ENCODE measurements around the gene TCF7. TPM values are rescaled to one million over a fixed set of nuclear protein-coding genes. Genes with fewer than 3 reads are reported as not detected.

Gene TCF7
- total RNA-seq, 1 experiment from 2014 or later = 36.5 TPM

GRCh38 chr5:134146651-134147518 lies 32.4 kb downstream of the TCF7 start:
- Histone ChIP-seq H3K27me3 (replicated peaks; ENCODE audit: control insufficient read depth, insufficient read depth, low read length) (no peaks in the 10 kb centered on the region), H3K9me3 (no peaks in the 10 kb centered on the region), H3K4me1 (peaks cover 16% of the 10 kb centered on the region), H3K4me3 (ENCODE audit: low read depth, low read length) (no peak overlapping the region), H3K36me3 (ENCODE audit: control insufficient read depth, insufficient read depth, low read length) (peaks cover 10% of the 10 kb centered on the region)
- Mint-ChIP-seq H3K9me3 (ENCODE audit: unreplicated experiment) (no peaks in the 10 kb centered on the region), H3K27me3 (ENCODE audit: insufficient read depth, unreplicated experiment) (no peaks in the 10 kb centered on the region), H3K27ac (ENCODE audit: unreplicated experiment) (no peak overlapping the region), H3K4me3 (ENCODE audit: unreplicated experiment) (no peak overlapping the region), H3K4me1 (ENCODE audit: low read depth, unreplicated experiment) (peaks cover 9% of the 10 kb centered on the region), H3K36me3 (ENCODE audit: insufficient read depth, unreplicated experiment) (peaks cover 70% of the 10 kb centered on the region)
- ChIA-PET CTCF (interaction anchor here (0.5 to 2.9 kb wide), 7 partner anchors 21 to 143 kb away, joined by 3 to 16 read pairs (median 3); no protein-coding TSS in a partner anchor), POLR2A (no interaction called here)
- no peak for DNase-seq
- intact Hi-C loops (cut with micrococcal nuclease; ENCODE audit: unreplicated experiment) = no loop called here
- TSS peak; percentile 57 for BruUV-seq (replicated peaks)
- no peak for TF ChIP-seq CTCF (IDR thresholded peaks at IDR 0.05; ENCODE audit: insufficient read depth in 1 of 2, low read depth in 1 of 2, low read length in 1 of 2, severe bottlenecking in 1 of 2, unreplicated experiment in 1 of 2)

- Mint-ChIP-seq H3K27me3 (ENCODE audit: insufficient read depth, unreplicated experiment) (no peaks in the 10 kb centered on the region), H3K27ac (ENCODE audit: unreplicated experiment) (no peak overlapping the region), H3K4me3 (ENCODE audit: unreplicated experiment) (no peak overlapping the region), H3K36me3 (ENCODE audit: insufficient read depth, unreplicated experiment) (peaks cover 84% of the 10 kb centered on the region), H3K9me3 (ENCODE audit: unreplicated experiment) (no peaks in the 10 kb centered on the region), H3K4me1 (ENCODE audit: low read depth, unreplicated experiment) (peaks cover 8% of the 10 kb centered on the region)
- TF ChIP-seq CTCF (IDR thresholded peaks at IDR 0.05; ENCODE audit: insufficient read depth in 1 of 2, low read depth in 1 of 2, low read length in 1 of 2, severe bottlenecking in 1 of 2, unreplicated experiment in 1 of 2) = no peak
- Histone ChIP-seq H3K36me3 (ENCODE audit: control insufficient read depth, insufficient read depth, low read length) (peaks cover 11% of the 10 kb centered on the region), H3K9me3 (no peaks in the 10 kb centered on the region), H3K27me3 (replicated peaks; ENCODE audit: control insufficient read depth, insufficient read depth, low read length) (no peaks in the 10 kb centered on the region), H3K4me3 (ENCODE audit: low read depth, low read length) (no peak overlapping the region), H3K4me1 (0 out of 2 replicates have a peak, but pooled peaks cover 7% of the 10 kb centered on the region)
- ChIA-PET POLR2A (no interaction called here), CTCF (interaction anchor here (0.7 to 1.4 kb wide), 3 partner anchors 9 to 141 kb away, joined by 4 to 5 read pairs (median 5); no protein-coding TSS in a partner anchor)
- intact Hi-C loops (cut with micrococcal nuclease; ENCODE audit: unreplicated experiment) = no loop called here
- no peak for DNase-seq
- BruUV-seq (replicated peaks) = no TSS peak
These were observed 33.8 kb downstream of the TCF7 start for GRCh38 chr5:134148316-134148715.

- Mint-ChIP-seq H3K36me3 (ENCODE audit: insufficient read depth, unreplicated experiment) (peaks cover 91% of the 10 kb centered on the region), H3K27me3 (ENCODE audit: insufficient read depth, unreplicated experiment) (no peaks in the 10 kb centered on the region), H3K4me3 (ENCODE audit: unreplicated experiment) (no peak overlapping the region), H3K27ac (ENCODE audit: unreplicated experiment) (no peak overlapping the region), H3K9me3 (ENCODE audit: unreplicated experiment) (no peaks in the 10 kb centered on the region), H3K4me1 (ENCODE audit: low read depth, unreplicated experiment) (peaks cover 8% of the 10 kb centered on the region)
- Histone ChIP-seq H3K4me1 (0 out of 2 replicates have a peak, but pooled peaks cover 7% of the 10 kb centered on the region), H3K27me3 (replicated peaks; ENCODE audit: control insufficient read depth, insufficient read depth, low read length) (no peaks in the 10 kb centered on the region), H3K9me3 (no peaks in the 10 kb centered on the region), H3K36me3 (ENCODE audit: control insufficient read depth, insufficient read depth, low read length) (peaks cover 9% of the 10 kb centered on the region), H3K4me3 (ENCODE audit: low read depth, low read length) (no peak overlapping the region)
- CTCF ChIA-PET = no interaction called here
- DNase-seq = no peak
- no TSS peak for BruUV-seq (replicated peaks)
- TF ChIP-seq CTCF (IDR thresholded peaks at IDR 0.05; ENCODE audit: insufficient read depth in 1 of 2, low read depth in 1 of 2, low read length in 1 of 2, severe bottlenecking in 1 of 2, unreplicated experiment in 1 of 2) = no peak
- POLR2A ChIA-PET = no interaction called here
- intact Hi-C loops (cut with micrococcal nuclease; ENCODE audit: unreplicated experiment) = no loop called here
These were observed 34.6 kb downstream of the TCF7 start for GRCh38 chr5:134148986-134149539.

Measured in Caco-2 (cell line).